Nephron (organoid): ENCODE data around the gene TSPAN31.

Source experiments
- H3K27ac Mint-ChIP-seq, 3 experiments: 2 replicates each; pipeline ENCODE4 v1.8.0; 2020; ENCODE audit warnings: mixed read lengths in 3 of 3, mild to moderate bottlenecking in 2 of 3, moderate library complexity in 1 of 3
- H3K27me3 Mint-ChIP-seq: 2 replicates; pipeline ENCODE4 v1.8.0; 2021; ENCODE audit warnings: low read depth, mild to moderate bottlenecking, moderate library complexity, mixed read lengths
- H3K36me3 Mint-ChIP-seq: 2 replicates; pipeline ENCODE4 v1.8.0; 2020; ENCODE audit warnings: low read depth, mixed read lengths
- H3K4me1 Mint-ChIP-seq: 2 replicates; pipeline ENCODE4 v1.8.0; 2020; ENCODE audit warnings: mixed read lengths
- H3K4me3 Mint-ChIP-seq, 3 experiments: 2 replicates each; pipeline ENCODE4 v1.8.0; 2020; ENCODE audit warnings: mild to moderate bottlenecking in 3 of 3, mixed read lengths in 3 of 3, moderate library complexity in 2 of 3
- H3K9me3 Mint-ChIP-seq: 2 replicates; pipeline ENCODE4 v1.8.0; 2020; ENCODE audit warnings: mixed read lengths
- CTCF ChIP-seq, 3 experiments: fragments of 200-600 bp; sonication (generic); IDR thresholded peaks; one replicate each; pipeline ENCODE4 v1.5.0; 2021; ENCODE audit warnings: antibody characterized with exemption in 3 of 3; ENCODE audit not compliant: unreplicated experiment in 3 of 3

Gene TSPAN31

GRCh38 chr12:57733928-57734327, 10.9 kb upstream of the TSPAN31 start:
- H3K4me1 Mint-ChIP-seq, result peaks cover 32% of the 10 kb centered on the region
- H3K4me3 Mint-ChIP-seq, result no peak overlapping the region
- no peak overlapping the region for H3K27ac Mint-ChIP-seq
- TF ChIP-seq CTCF (IDR thresholded peaks at IDR 0.05; ENCODE audit: unreplicated experiment in 3 of 3), result no peak
- no peaks in the 10 kb centered on the region for H3K9me3 Mint-ChIP-seq
- H3K27me3 Mint-ChIP-seq, result peaks cover 90% of the 10 kb centered on the region
- H3K36me3 Mint-ChIP-seq, result peaks cover 7% of the 10 kb centered on the region

- peak overlapping the region; percentile 12 to 66 (median 66) for H3K4me3 Mint-ChIP-seq
- peaks cover 90% of the 10 kb centered on the region for H3K27me3 Mint-ChIP-seq
- peak overlapping the region; percentile 28 to 82 (median 80) for H3K27ac Mint-ChIP-seq
- peaks cover 39% of the 10 kb centered on the region for H3K4me1 Mint-ChIP-seq
- H3K9me3 Mint-ChIP-seq, result no peaks in the 10 kb centered on the region
- TF ChIP-seq CTCF (IDR thresholded peaks at IDR 0.05; ENCODE audit: unreplicated experiment in 3 of 3), result no peak
- H3K36me3 Mint-ChIP-seq, result peaks cover 7% of the 10 kb centered on the region
These were observed 10.2 kb upstream of the TSPAN31 start for GRCh38 chr12:57734591-57734990.

- no peak for TF ChIP-seq CTCF (IDR thresholded peaks at IDR 0.05; ENCODE audit: unreplicated experiment in 3 of 3)
- H3K4me3 Mint-ChIP-seq, result peak overlapping the region; percentile 58 to 80 (median 68)
- H3K4me1 Mint-ChIP-seq, result peaks cover 39% of the 10 kb centered on the region
- no peaks in the 10 kb centered on the region for H3K9me3 Mint-ChIP-seq
- peak overlapping the region; percentile 28 to 82 (median 80) for H3K27ac Mint-ChIP-seq
- peaks cover 90% of the 10 kb centered on the region for H3K27me3 Mint-ChIP-seq
- peaks cover 7% of the 10 kb centered on the region for H3K36me3 Mint-ChIP-seq
These were observed 9.5 kb upstream of the TSPAN31 start for GRCh38 chr12:57735198-57735855.

GRCh38 chr12:57735952-57736740, 8.7 kb upstream of the TSPAN31 start:
- H3K27ac Mint-ChIP-seq, result peak overlapping the region; percentile 33 to 73 (median 63)
- H3K27me3 Mint-ChIP-seq, result peaks cover 90% of the 10 kb centered on the region
- H3K4me3 Mint-ChIP-seq, result peak overlapping the region; percentile 78 to 85 (median 84)
- peaks cover 5% of the 10 kb centered on the region for H3K36me3 Mint-ChIP-seq
- H3K9me3 Mint-ChIP-seq, result no peaks in the 10 kb centered on the region
- peaks cover 39% of the 10 kb centered on the region for H3K4me1 Mint-ChIP-seq
- TF ChIP-seq CTCF (IDR thresholded peaks at IDR 0.05; ENCODE audit: unreplicated experiment in 3 of 3), result peak; percentile 7 to 34 (median 31)

- H3K4me1 Mint-ChIP-seq, result peaks cover 34% of the 10 kb centered on the region
- H3K4me3 Mint-ChIP-seq, result peak overlapping the region; percentile 78 to 85 (median 84)
- peaks cover 90% of the 10 kb centered on the region for H3K27me3 Mint-ChIP-seq
- no peaks in the 10 kb centered on the region for H3K9me3 Mint-ChIP-seq
- H3K36me3 Mint-ChIP-seq, result no peaks in the 10 kb centered on the region
- TF ChIP-seq CTCF (IDR thresholded peaks at IDR 0.05; ENCODE audit: unreplicated experiment in 3 of 3), result no peak
- peak overlapping the region in 2 of 3 experiments; percentile 9 to 33 for H3K27ac Mint-ChIP-seq
These were observed 7.9 kb upstream of the TSPAN31 start for GRCh38 chr12:57736741-57737466.
